GM12878 (cell line): ENCODE results near the gene PRKAB2. TPM values are rescaled to one million over a fixed set of nuclear protein-coding genes. Genes with fewer than 3 reads are reported as not detected.
"Not testable (repeated sequence)": the region's sequence is repeated elsewhere in the genome, so short reads cannot be mapped to it uniquely, and the experiment has no call there.

Experiments used
- ATAC-seq: fragments of 200-7000 bp; cut with Tn5 transposase; 3 replicates; pipeline ENCODE4 v1.9.1; 2020; ENCODE audit warnings: mild to moderate bottlenecking, moderate library complexity
- BruUV-seq: library from RNA; stranded (reverse); fragments of 400-500 nt; replicated peaks from 2 replicates; lab custom pipeline; 2021; lab: Mats Ljungman, UMichigan
- CTCF ChIA-PET: fragments of 300-600 bp; sonication (Branson Sonifier 250); formaldehyde crosslinking; extraction: SDS; loops from one replicate; lab custom pipeline; 2021; ENCODE audit warnings: inconsistent platforms; lab: Yijun Ruan, JAX
- POLR2A ChIA-PET: fragments of 350-600 bp; formaldehyde crosslinking; extraction: SDS; loops from one replicate; lab custom pipeline; 2021; ENCODE audit warnings: inconsistent platforms; lab: Charles Lee
- RAD21 ChIA-PET: fragments of 300-600 bp; sonication (Branson Sonifier 250); formaldehyde crosslinking; loops from one replicate; lab custom pipeline; 2023; ENCODE audit warnings: antibody characterized with exemption; ENCODE audit not compliant: unreplicated experiment; lab: Charles Lee
- SMC1A ChIA-PET: fragments of 300-600 bp; sonication (Branson Sonifier 250); formaldehyde crosslinking; loops from one replicate; lab custom pipeline; 2023; ENCODE audit not compliant: unreplicated experiment, uncharacterized antibody; lab: Charles Lee
- DNase-seq: peaks from one replicate; pipeline ENCODE4 v3.0.0-alpha.2; 2011; ENCODE audit warnings: low read depth, low spot score
- FAIRE-seq: peaks from 3 replicates; lab custom pipeline; 2011; peaks lifted over from hg19 to GRCh38; lab: Jason Lieb, UNC
- H2AFZ ChIP-seq: 2 replicates; pipeline ENCODE4 v1.6.0; 2011; ENCODE audit warnings: low read depth, low read length, control low read depth; ENCODE audit not compliant: control insufficient read depth
- H3K27ac ChIP-seq: 2 replicates; pipeline ENCODE4 v1.5.1; 2011; ENCODE audit warnings: control low read depth; ENCODE audit not compliant: control insufficient read depth, insufficient read depth
- H3K27me3 ChIP-seq, 2 experiments: replicated peaks in 1 of 2; 2 replicates each; pipeline versions ENCODE4 v1.6.0 to v1.6.1; 2011; ENCODE audit warnings: low read length in 1 of 2; ENCODE audit not compliant: control insufficient read depth in 2 of 2, insufficient read depth in 2 of 2
- H3K36me3 ChIP-seq, 2 experiments: 2 replicates each; pipeline ENCODE4 v1.5.1; 2011; ENCODE audit warnings: low read length in 1 of 2; ENCODE audit not compliant: control insufficient read depth in 2 of 2, insufficient read depth in 2 of 2
- H3K4me1 ChIP-seq: 2 replicates; pipeline ENCODE4 v1.6.1; 2011; ENCODE audit warnings: mild to moderate bottlenecking, low read length, moderate library complexity, mixed read lengths; ENCODE audit not compliant: control insufficient read depth, insufficient read depth
- H3K4me2 ChIP-seq: 2 replicates; pipeline ENCODE4 v1.6.0; 2011; ENCODE audit warnings: control low read depth; ENCODE audit not compliant: control insufficient read depth, insufficient read depth
- H3K4me3 ChIP-seq: fragments of 200-600 bp; sonication (generic); 2 replicates; pipeline ENCODE4 v1.5.1; 2016
- H3K79me2 ChIP-seq: 2 replicates; pipeline ENCODE4 v1.6.0; 2011; ENCODE audit warnings: low read length; ENCODE audit not compliant: control insufficient read depth, insufficient read depth
- H3K9ac ChIP-seq: 2 replicates; pipeline ENCODE4 v1.8.0; 2011; ENCODE audit warnings: low read length, control low read depth, mixed read lengths; ENCODE audit not compliant: control insufficient read depth, insufficient read depth
- H3K9me3 ChIP-seq: replicated peaks from 3 replicates; pipeline ENCODE4 v1.5.1; 2011; ENCODE audit warnings: mild to moderate bottlenecking, low read length; ENCODE audit not compliant: control insufficient read depth, insufficient read depth
- H4K20me1 ChIP-seq: 2 replicates; pipeline ENCODE4 v1.6.0; 2011; ENCODE audit not compliant: control insufficient read depth, insufficient read depth
- BRCA1 ChIP-seq: IDR thresholded peaks from 2 replicates; pipeline ENCODE4 v1.6.1; 2011; ENCODE audit warnings: low read depth, low read length, improper control_type of control experiment
- E2F8 ChIP-seq: fragments of 450-650 bp; IDR thresholded peaks from 2 replicates; pipeline ENCODE4 v1.6.1; 2018; ENCODE audit warnings: mild to moderate bottlenecking, low read depth, moderate library complexity; ENCODE audit not compliant: partially characterized antibody
- NFYA ChIP-seq: IDR thresholded peaks from 2 replicates; pipeline ENCODE4 v1.6.1; 2011; ENCODE audit warnings: low read depth, mild to moderate bottlenecking, low read length, improper control_type of control experiment, borderline replicate concordance
- SIX5 ChIP-seq: IDR thresholded peaks from 2 replicates; pipeline ENCODE4 v1.6.1; 2011; ENCODE audit warnings: mild to moderate bottlenecking, low read depth, low read length, moderate library complexity; ENCODE audit not compliant: severe bottlenecking
- SRF ChIP-seq, 2 experiments: IDR thresholded peaks; 2 replicates each; pipeline ENCODE4 v1.6.1; 2011; ENCODE audit warnings: low read depth in 2 of 2, low read length in 2 of 2, mild to moderate bottlenecking in 1 of 2, moderate library complexity in 1 of 2
- WGBS: methylation state at CpG from one replicate; pipeline ENCODE4 v1.1.6; 2016; ENCODE audit warnings: low lambda C conversion rate; ENCODE audit not compliant: insufficient replicate concordance, insufficient coverage; ENCODE audit errors: missing lambda C conversion rate; 5-methylcytosine and 5-hydroxymethylcytosine counted together
- in situ Hi-C: fragments of 300-500 bp; cut with MboI; formaldehyde crosslinking; loops from 9 replicates; pipeline ENCODE4 v1.14.3; 2018; ENCODE audit warnings: mixed read lengths
- intact Hi-C: fragments of 100-400 bp; cut with micrococcal nuclease; formaldehyde crosslinking; loops from one replicate; pipeline ENCODE4 v1.14.2; 2022; ENCODE audit not compliant: unreplicated experiment
- polyA plus RNA-seq, 11 experiments: library from polyadenylated mRNA; depleted of rRNA in 4 of 11; unstranded in 6 of 11; stranded (reverse) in 5 of 11; fragments of >200 nt; fragmentation: Nextera tagmentation in 4 of 11; fragmentation: Illumina TruSeq in 1 of 11; extraction: Ambion mirVana in 4 of 11; extraction: Trizol in 1 of 11; gene quantifications; 1 replicate in 1 of 11; 2 replicates in 10 of 11; pipeline versions ENCODE4 v1.2.1 to v1.2.3, GENCODE V29; 2011 to 2016; ENCODE audit warnings: inconsistent platforms in 2 of 11, missing spikeins in 2 of 11, low read depth in 1 of 11
- total RNA-seq, 4 experiments: library from RNA; depleted of rRNA in 3 of 4; stranded (reverse); fragments of >200 nt in 3 of 4; fragmentation: Illumina TruSeq in 1 of 4; extraction: Trizol in 1 of 4; gene quantifications; 2 replicates each; pipeline versions ENCODE4 v1.2.1 to v1.2.3, GENCODE V29; 2013 to 2021
- TF ChIP-seq, protein P1 (sequence below): IDR thresholded peaks from 2 replicates; pipeline ENCODE4 v1.6.1; 2012; ENCODE audit warnings: improper control_type of control experiment, low read depth, low read length; ENCODE audit not compliant: insufficient replicate concordance

PRKAB2 gene
- total and polyA plus RNA-seq, 10 of the 15 experiments (the other 5 are each of a cell fraction or from before 2014, with no cell fraction given) = 2.2 to 26.4 (median 6.7) TPM

DNA sequence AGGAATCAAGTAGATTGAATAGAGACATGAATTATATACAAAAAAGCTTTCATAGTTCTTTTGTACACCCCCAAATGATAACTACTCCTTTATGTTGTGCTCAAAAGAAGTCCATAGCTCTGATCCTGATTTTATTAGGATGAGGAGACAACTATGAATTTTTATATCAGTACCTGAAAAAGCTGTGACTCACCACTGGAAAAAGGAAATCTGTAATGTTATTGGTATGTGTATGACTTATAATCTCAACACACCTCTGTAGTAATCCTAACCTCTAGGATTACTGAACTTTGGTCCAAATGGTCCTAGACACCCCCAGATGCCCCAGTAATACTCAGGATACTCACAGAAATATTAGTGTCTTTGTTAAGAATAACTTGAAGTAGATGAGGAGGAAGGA, 10.2 kb downstream of the PRKAB2 start (continued):
- no peak for TF ChIP-seq BRCA1
- TF ChIP-seq SIX5 = no peak
- TF ChIP-seq, all 136 proteins: peak for 0

- SMC1A ChIA-PET, RAD21 ChIA-PET, H3K4me1 ChIP-seq, CTCF ChIA-PET, DNase-seq, H3K79me2 ChIP-seq, H3K9ac ChIP-seq, H3K27me3 ChIP-seq, H3K4me2 ChIP-seq, POLR2A ChIA-PET, BruUV-seq, H3K4me3 ChIP-seq, ATAC-seq, in situ Hi-C loops, intact Hi-C loops, H3K27ac ChIP-seq, H2AFZ ChIP-seq, FAIRE-seq, H4K20me1 ChIP-seq, H3K9me3 ChIP-seq: not testable (repeated sequence)
- 91% methylated on average over 2 of the region's 2 CpGs for WGBS
- peaks cover 5 to 15% of the 10 kb centered on the region in 2 experiments; a peak in 3 of 4 replicates for H3K36me3 ChIP-seq
Observed at GRCh38 chr1:147157116-147157515, 15.2 kb downstream of the PRKAB2 start.

DNA sequence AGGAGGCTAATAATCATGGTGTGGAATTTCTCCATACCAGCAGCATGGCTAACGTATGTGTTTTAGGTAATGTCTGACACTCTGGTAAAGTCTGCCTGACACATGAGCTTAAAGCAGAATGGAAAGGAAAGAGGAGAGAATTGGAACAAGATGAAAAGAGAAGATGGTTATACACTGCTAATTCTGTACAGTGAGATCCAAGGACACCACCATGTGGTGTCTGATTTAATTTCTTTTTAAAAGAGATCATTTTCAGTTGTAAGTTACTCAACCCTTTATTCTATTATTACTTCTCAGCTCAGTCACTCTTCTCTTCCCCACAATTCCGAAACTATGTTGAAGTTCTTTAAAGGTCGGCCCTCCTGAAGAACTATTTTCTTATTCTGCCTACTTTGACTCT, 15.6 kb downstream of the PRKAB2 start:
- RAD21 ChIA-PET = no interaction called here
- Histone ChIP-seq H3K4me2 (no peak overlapping the region), H3K4me1 (no peaks in the 10 kb centered on the region), H3K27ac (no peak overlapping the region), H2AFZ (no peak overlapping the region), H3K36me3 (peaks cover 5 to 15% of the 10 kb centered on the region in 2 experiments; a peak in 3 of 4 replicates), H4K20me1 (no peaks in the 10 kb centered on the region), H3K4me3 (no peak overlapping the region), H3K79me2 (no peaks in the 10 kb centered on the region), H3K27me3 (no peaks in the 10 kb centered on the region), H3K9ac (no peak overlapping the region), H3K9me3 (no peaks in the 10 kb centered on the region)
- SMC1A ChIA-PET = no interaction called here
- FAIRE-seq (no peak), DNase-seq (no peak), ATAC-seq (no peak)
- intact Hi-C loops = no loop called here
- CTCF ChIA-PET = no interaction called here
- POLR2A ChIA-PET = no interaction called here
- 99% methylated on average over 3 of the region's 3 CpGs for WGBS
- BruUV-seq = no TSS peak
- in situ Hi-C loops = no loop called here
- no peak for TF ChIP-seq E2F8
- TF ChIP-seq, protein P1, sequence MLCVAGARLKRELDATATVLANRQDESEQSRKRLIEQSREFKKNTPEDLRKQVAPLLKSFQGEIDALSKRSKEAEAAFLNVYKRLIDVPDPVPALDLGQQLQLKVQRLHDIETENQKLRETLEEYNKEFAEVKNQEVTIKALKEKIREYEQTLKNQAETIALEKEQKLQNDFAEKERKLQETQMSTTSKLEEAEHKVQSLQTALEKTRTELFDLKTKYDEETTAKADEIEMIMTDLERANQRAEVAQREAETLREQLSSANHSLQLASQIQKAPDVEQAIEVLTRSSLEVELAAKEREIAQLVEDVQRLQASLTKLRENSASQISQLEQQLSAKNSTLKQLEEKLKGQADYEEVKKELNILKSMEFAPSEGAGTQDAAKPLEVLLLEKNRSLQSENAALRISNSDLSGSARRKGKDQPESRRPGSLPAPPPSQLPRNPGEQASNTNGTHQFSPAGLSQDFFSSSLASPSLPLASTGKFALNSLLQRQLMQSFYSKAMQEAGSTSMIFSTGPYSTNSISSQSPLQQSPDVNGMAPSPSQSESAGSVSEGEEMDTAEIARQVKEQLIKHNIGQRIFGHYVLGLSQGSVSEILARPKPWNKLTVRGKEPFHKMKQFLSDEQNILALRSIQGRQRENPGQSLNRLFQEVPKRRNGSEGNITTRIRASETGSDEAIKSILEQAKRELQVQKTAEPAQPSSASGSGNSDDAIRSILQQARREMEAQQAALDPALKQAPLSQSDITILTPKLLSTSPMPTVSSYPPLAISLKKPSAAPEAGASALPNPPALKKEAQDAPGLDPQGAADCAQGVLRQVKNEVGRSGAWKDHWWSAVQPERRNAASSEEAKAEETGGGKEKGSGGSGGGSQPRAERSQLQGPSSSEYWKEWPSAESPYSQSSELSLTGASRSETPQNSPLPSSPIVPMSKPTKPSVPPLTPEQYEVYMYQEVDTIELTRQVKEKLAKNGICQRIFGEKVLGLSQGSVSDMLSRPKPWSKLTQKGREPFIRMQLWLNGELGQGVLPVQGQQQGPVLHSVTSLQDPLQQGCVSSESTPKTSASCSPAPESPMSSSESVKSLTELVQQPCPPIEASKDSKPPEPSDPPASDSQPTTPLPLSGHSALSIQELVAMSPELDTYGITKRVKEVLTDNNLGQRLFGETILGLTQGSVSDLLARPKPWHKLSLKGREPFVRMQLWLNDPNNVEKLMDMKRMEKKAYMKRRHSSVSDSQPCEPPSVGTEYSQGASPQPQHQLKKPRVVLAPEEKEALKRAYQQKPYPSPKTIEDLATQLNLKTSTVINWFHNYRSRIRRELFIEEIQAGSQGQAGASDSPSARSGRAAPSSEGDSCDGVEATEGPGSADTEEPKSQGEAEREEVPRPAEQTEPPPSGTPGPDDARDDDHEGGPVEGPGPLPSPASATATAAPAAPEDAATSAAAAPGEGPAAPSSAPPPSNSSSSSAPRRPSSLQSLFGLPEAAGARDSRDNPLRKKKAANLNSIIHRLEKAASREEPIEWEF = no peak
- TF ChIP-seq SRF (IDR thresholded peaks at IDR 0.05; ENCODE audit: low read depth in 2 of 2, low read length in 2 of 2) = no peak
- TF ChIP-seq NFYA = no peak
